Fibroblast of villous mesenchyme (primary cell): Measurements from ENCODE around the gene PDIA5. TPM values are rescaled to one million over a fixed set of nuclear protein-coding genes. Genes with fewer than 3 reads are reported as not detected.

Experiments used
- DNase-seq: peaks from one replicate; pipeline ENCODE4 v3.0.0-alpha.2; 2010; ENCODE audit warnings: low read depth
- H3K4me3 ChIP-seq: 2 replicates; pipeline ENCODE4 v1.5.1; 2011; ENCODE audit warnings: low read depth, mild to moderate bottlenecking, low read length
- CTCF ChIP-seq: IDR thresholded peaks from 2 replicates; pipeline ENCODE4 v1.5.1; 2012; ENCODE audit warnings: low read depth, mild to moderate bottlenecking, low read length; ENCODE audit not compliant: insufficient read depth
- total RNA-seq: library from RNA; depleted of rRNA; stranded (reverse); fragments of >200 nt; gene quantifications from 2 replicates; pipeline ENCODE4 v1.2.3, GENCODE V29; 2012

PDIA5 gene
- total RNA-seq, 1 donor = 43.6 TPM

GRCh38 chr3:123161167-123161566, 94.3 kb downstream of the PDIA5 start:
- TF ChIP-seq CTCF = no peak
- DNase-seq = no peak
- H3K4me3 ChIP-seq = no peak overlapping the region

GRCh38 chr3:123163141-123163540, 96.3 kb downstream of the PDIA5 start:
- DNase-seq = no peak
- TF ChIP-seq CTCF = no peak
- no peak overlapping the region for H3K4me3 ChIP-seq

- TF ChIP-seq CTCF = no peak
- no peak overlapping the region for H3K4me3 ChIP-seq
- DNase-seq = no peak
These were observed 98.3 kb downstream of the PDIA5 start for GRCh38 chr3:123165163-123165562.

- TF ChIP-seq CTCF = no peak
- no peak for DNase-seq
- H3K4me3 ChIP-seq = no peak overlapping the region
These were observed 100.9 kb downstream of the PDIA5 start for GRCh38 chr3:123167686-123168085.

GRCh38 chr3:123168122-123168521, 101.3 kb downstream of the PDIA5 start:
- H3K4me3 ChIP-seq = no peak overlapping the region
- no peak for TF ChIP-seq CTCF
- DNase-seq = no peak

GRCh38 chr3:123168605-123169004, 101.8 kb downstream of the PDIA5 start:
- no peak for DNase-seq
- no peak overlapping the region for H3K4me3 ChIP-seq
- no peak for TF ChIP-seq CTCF

GRCh38 chr3:123169492-123169929, 102.7 kb downstream of the PDIA5 start:
- no peak for TF ChIP-seq CTCF
- no peak overlapping the region for H3K4me3 ChIP-seq

More at GRCh38 chr3:123169492-123169929, 102.7 kb downstream of the PDIA5 start:
- no peak for DNase-seq
